Measurements from ENCODE around the gene THSD7B. TPM values are rescaled to one million over a fixed set of nuclear protein-coding genes. Genes with fewer than 3 reads are reported as not detected.

Gene THSD7B
- total RNA-seq, 1 donor from 2014 or later, result 0.38 TPM

GRCh38 chr2:137435162-137435561 is 669.8 kb downstream of the THSD7B start:
- H3K27ac ChIP-seq, result no peak overlapping the region
- no peaks in the 10 kb centered on the region for H3K27me3 ChIP-seq (ENCODE audit: low read depth)
- intact Hi-C loops (cut with DNase I), result no loop called here
- no peak for ATAC-seq
- no peaks in the 10 kb centered on the region for H3K4me1 ChIP-seq
- H3K36me3 ChIP-seq, result no peaks in the 10 kb centered on the region
- H3K4me3 ChIP-seq, result no peak overlapping the region
- DNase-seq, result no peak
- no peak for TF ChIP-seq CTCF (IDR thresholded peaks at IDR 0.05)
- no peaks in the 10 kb centered on the region for H3K9me3 ChIP-seq

- Histone ChIP-seq H3K4me1 (no peaks in the 10 kb centered on the region), H3K4me3 (no peak overlapping the region), H3K36me3 (no peaks in the 10 kb centered on the region), H3K27me3 (ENCODE audit: low read depth) (no peaks in the 10 kb centered on the region), H3K9me3 (no peaks in the 10 kb centered on the region), H3K27ac (no peak overlapping the region)
- DNase-seq, result no peak
- no peak for TF ChIP-seq CTCF (IDR thresholded peaks at IDR 0.05)
- intact Hi-C loops (cut with DNase I), result no loop called here
- ATAC-seq, result no peak
Observed at GRCh38 chr2:137437386-137437785, 672.0 kb downstream of the THSD7B start.

- DNase-seq (no peak), ATAC-seq (no peak)
- intact Hi-C loops (cut with DNase I), result no loop called here
- H3K36me3 ChIP-seq, result no peaks in the 10 kb centered on the region
- H3K27me3 ChIP-seq (ENCODE audit: low read depth), result no peaks in the 10 kb centered on the region
- H3K4me1 ChIP-seq, result no peaks in the 10 kb centered on the region
- H3K27ac ChIP-seq, result no peak overlapping the region
- no peak overlapping the region for H3K4me3 ChIP-seq
- no peak for TF ChIP-seq CTCF (IDR thresholded peaks at IDR 0.05)
- H3K9me3 ChIP-seq, result no peaks in the 10 kb centered on the region
Observed at GRCh38 chr2:137444970-137445369, 679.6 kb downstream of the THSD7B start.

GRCh38 chr2:137449454-137449853 is 684.1 kb downstream of the THSD7B start:
- H3K4me1 ChIP-seq, result no peaks in the 10 kb centered on the region
- intact Hi-C loops (cut with DNase I), result no loop called here
- H3K27ac ChIP-seq, result no peak overlapping the region
- no peaks in the 10 kb centered on the region for H3K36me3 ChIP-seq
- no peaks in the 10 kb centered on the region for H3K27me3 ChIP-seq (ENCODE audit: low read depth)
- ATAC-seq (no peak), DNase-seq (no peak)
- no peak for TF ChIP-seq CTCF (IDR thresholded peaks at IDR 0.05)
- no peaks in the 10 kb centered on the region for H3K9me3 ChIP-seq
- H3K4me3 ChIP-seq, result no peak overlapping the region

- H3K9me3 ChIP-seq, result no peaks in the 10 kb centered on the region
- no peaks in the 10 kb centered on the region for H3K36me3 ChIP-seq
- DNase-seq (no peak), ATAC-seq (no peak)
- TF ChIP-seq CTCF (IDR thresholded peaks at IDR 0.05), result no peak
- H3K27ac ChIP-seq, result no peak overlapping the region
- H3K4me1 ChIP-seq, result no peaks in the 10 kb centered on the region
- H3K4me3 ChIP-seq, result no peak overlapping the region
- no peaks in the 10 kb centered on the region for H3K27me3 ChIP-seq (ENCODE audit: low read depth)
- intact Hi-C loops (cut with DNase I), result no loop called here
Observed at GRCh38 chr2:137454886-137455285, 689.5 kb downstream of the THSD7B start.
